ENCODE data around the gene SH2D2A. TPM values are rescaled to one million over a fixed set of nuclear protein-coding genes. Genes with fewer than 3 reads are reported as not detected.

SH2D2A gene
- total RNA-seq, 2 experiments from 2014 or later: 86.0 to 89.2 TPM

- Mint-ChIP-seq H3K27ac (no peak overlapping the region), H3K4me3 (no peak overlapping the region), H3K9me3 (no peaks in the 10 kb centered on the region), H3K36me3 (peaks cover 23% of the 10 kb centered on the region), H3K27me3 (no peaks in the 10 kb centered on the region), H3K4me1 (peaks cover 16% of the 10 kb centered on the region)
- POLR2A ChIA-PET: interaction anchor here (0.6 kb wide), 1 partner anchor 75 kb away, joined by 3 read pairs; the partner anchor contains the start of gene NTRK1
- DNase-seq (no peak), ATAC-seq (ENCODE audit: low read depth) (no peak)
Measured at GRCh38 chr1:156785458-156785857, 31.2 kb downstream of the SH2D2A start.

GRCh38 chr1:156781585-156782186 lies 35.0 kb downstream of the SH2D2A start:
- POLR2A ChIA-PET: interaction anchor here (1.0 kb wide), 1 partner anchor 9 kb away, joined by 4 read pairs; no protein-coding TSS in a partner anchor
- no peak overlapping the region for H3K27ac Mint-ChIP-seq
- no peak for ATAC-seq (ENCODE audit: low read depth)

GRCh38 chr1:156777573-156777972 lies 39.1 kb downstream of the SH2D2A start:
- Mint-ChIP-seq H3K27ac (peak overlapping the region; percentile 19), H3K27me3 (no peaks in the 10 kb centered on the region), H3K36me3 (peaks cover 14% of the 10 kb centered on the region), H3K4me3 (no peak overlapping the region), H3K4me1 (peaks cover 35% of the 10 kb centered on the region), H3K9me3 (no peaks in the 10 kb centered on the region)
- ATAC-seq (ENCODE audit: low read depth) (no peak), DNase-seq (no peak)
- POLR2A ChIA-PET: interaction anchor here (0.6 kb wide), 1 partner anchor 51 kb away, joined by 3 read pairs; no protein-coding TSS in a partner anchor

More at GRCh38 chr1:156781585-156782186, 35.0 kb downstream of the SH2D2A start:
- Mint-ChIP-seq H3K27me3 (no peaks in the 10 kb centered on the region), H3K36me3 (peaks cover 19% of the 10 kb centered on the region), H3K9me3 (no peaks in the 10 kb centered on the region), H3K4me1 (peaks cover 27% of the 10 kb centered on the region), H3K4me3 (no peak overlapping the region)
- DNase-seq: no peak

GRCh38 chr1:156776942-156777341 lies 39.7 kb downstream of the SH2D2A start:
- Mint-ChIP-seq H3K4me3 (no peak overlapping the region), H3K27me3 (no peaks in the 10 kb centered on the region), H3K4me1 (peaks cover 37% of the 10 kb centered on the region), H3K36me3 (peaks cover 14% of the 10 kb centered on the region), H3K27ac (no peak overlapping the region), H3K9me3 (no peaks in the 10 kb centered on the region)
- POLR2A ChIA-PET: interaction anchor here (0.6 to 1.0 kb wide), 2 partner anchors 25 to 51 kb away, joined by 3 read pairs; partner anchors contain the start of gene HDGF
- ATAC-seq (ENCODE audit: low read depth) (no peak), DNase-seq (no peak)

DNA sequence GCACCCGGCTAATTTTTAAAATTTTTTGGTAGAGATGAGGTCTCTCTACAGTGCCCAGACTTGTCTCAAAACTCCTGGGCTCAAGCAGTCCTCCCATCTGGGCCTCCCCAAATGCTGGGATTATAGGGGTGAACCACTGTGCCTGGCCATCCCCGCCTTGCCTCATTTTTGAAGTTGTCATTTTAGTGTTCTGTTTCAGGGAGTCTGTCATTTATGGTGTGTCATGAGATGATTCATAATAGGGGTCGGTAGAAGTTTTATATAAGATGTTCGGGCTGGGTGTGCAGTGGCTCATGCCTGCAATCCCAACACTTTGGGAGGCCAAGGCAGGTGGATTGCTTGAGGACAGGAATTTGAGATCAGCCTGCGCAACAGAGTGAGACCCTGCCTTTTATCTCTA lies 40.8 kb downstream of the SH2D2A start:
- H3K4me3 Mint-ChIP-seq: no peak overlapping the region

GRCh38 chr1:156773607-156774006 lies 43.0 kb downstream of the SH2D2A start:
- peaks cover 52% of the 10 kb centered on the region for H3K4me1 Mint-ChIP-seq
- no peak overlapping the region for H3K4me3 Mint-ChIP-seq
- peak overlapping the region; percentile 37 for H3K27ac Mint-ChIP-seq
- peak; percentile 22 for ATAC-seq (ENCODE audit: low read depth)
- no peak for DNase-seq
- no peaks in the 10 kb centered on the region for H3K27me3 Mint-ChIP-seq
- POLR2A ChIA-PET: no interaction called here
- H3K36me3 Mint-ChIP-seq: peaks cover 27% of the 10 kb centered on the region
- no peaks in the 10 kb centered on the region for H3K9me3 Mint-ChIP-seq

More for the DNA sequence above, 40.8 kb downstream of the SH2D2A start:
- Mint-ChIP-seq H3K9me3 (no peaks in the 10 kb centered on the region), H3K27me3 (no peaks in the 10 kb centered on the region), H3K4me1 (peaks cover 38% of the 10 kb centered on the region), H3K36me3 (peaks cover 19% of the 10 kb centered on the region), H3K27ac (no peak overlapping the region)
- DNase-seq (no peak), ATAC-seq (ENCODE audit: low read depth) (no peak)
- POLR2A ChIA-PET: interaction anchor here (0.7 kb wide), 1 partner anchor 89 kb away, joined by 4 read pairs; no protein-coding TSS in a partner anchor

- Mint-ChIP-seq H3K27ac (no peak overlapping the region), H3K4me1 (peaks cover 51% of the 10 kb centered on the region), H3K9me3 (no peaks in the 10 kb centered on the region), H3K4me3 (no peak overlapping the region), H3K36me3 (peaks cover 25% of the 10 kb centered on the region), H3K27me3 (no peaks in the 10 kb centered on the region)
- ATAC-seq (ENCODE audit: low read depth) (no peak), DNase-seq (no peak)
- POLR2A ChIA-PET: interaction anchor here (1.1 kb wide), 1 partner anchor 21 kb away, joined by 5 read pairs; the partner anchor contains the start of gene HDGF
Measured at GRCh38 chr1:156772728-156773497, 43.7 kb downstream of the SH2D2A start.

GRCh38 chr1:156772222-156772621 lies 44.4 kb downstream of the SH2D2A start:
- POLR2A ChIA-PET: interaction anchor here (1.1 kb wide), 1 partner anchor 21 kb away, joined by 5 read pairs; the partner anchor contains the start of gene HDGF

GRCh38 chr1:156768610-156769295 lies 47.9 kb downstream of the SH2D2A start:
- Mint-ChIP-seq H3K27ac (peak overlapping the region; percentile 62), H3K4me3 (no peak overlapping the region), H3K4me1 (peaks cover 48% of the 10 kb centered on the region), H3K27me3 (no peaks in the 10 kb centered on the region), H3K9me3 (no peaks in the 10 kb centered on the region), H3K36me3 (peaks cover 19% of the 10 kb centered on the region)
- no peak for ATAC-seq (ENCODE audit: low read depth)
- DNase-seq: no peak
- POLR2A ChIA-PET: interaction anchor here (0.9 to 6.6 kb wide), 6 partner anchors 17 to 91 kb away, joined by 3 to 67 read pairs (median 6); partner anchors contain the start of genes HDGF, METTL25B and MRPL24

More at GRCh38 chr1:156772222-156772621, 44.4 kb downstream of the SH2D2A start:
- no peak for DNase-seq
- H3K27me3 Mint-ChIP-seq: no peaks in the 10 kb centered on the region
- peaks cover 25% of the 10 kb centered on the region for H3K36me3 Mint-ChIP-seq
- H3K9me3 Mint-ChIP-seq: no peaks in the 10 kb centered on the region
- H3K27ac Mint-ChIP-seq: no peak overlapping the region
- H3K4me1 Mint-ChIP-seq: peaks cover 46% of the 10 kb centered on the region
- ATAC-seq (ENCODE audit: low read depth): no peak
- H3K4me3 Mint-ChIP-seq: no peak overlapping the region

- POLR2A ChIA-PET: interaction anchor here (0.9 to 6.6 kb wide), 14 partner anchors 16 to 93 kb away, joined by 3 to 67 read pairs (median 4); partner anchors contain the start of genes HDGF, ISG20L2, METTL25B and MRPL24
- no peaks in the 10 kb centered on the region for H3K9me3 Mint-ChIP-seq
- no peak overlapping the region for H3K4me3 Mint-ChIP-seq
- H3K27ac Mint-ChIP-seq: no peak overlapping the region
- H3K36me3 Mint-ChIP-seq: peaks cover 13% of the 10 kb centered on the region
- H3K27me3 Mint-ChIP-seq: no peaks in the 10 kb centered on the region
- ATAC-seq (ENCODE audit: low read depth) (no peak), DNase-seq (peak; percentile 58)
- H3K4me1 Mint-ChIP-seq: peaks cover 40% of the 10 kb centered on the region
Measured at GRCh38 chr1:156767879-156768604, 48.6 kb downstream of the SH2D2A start.

DNA sequence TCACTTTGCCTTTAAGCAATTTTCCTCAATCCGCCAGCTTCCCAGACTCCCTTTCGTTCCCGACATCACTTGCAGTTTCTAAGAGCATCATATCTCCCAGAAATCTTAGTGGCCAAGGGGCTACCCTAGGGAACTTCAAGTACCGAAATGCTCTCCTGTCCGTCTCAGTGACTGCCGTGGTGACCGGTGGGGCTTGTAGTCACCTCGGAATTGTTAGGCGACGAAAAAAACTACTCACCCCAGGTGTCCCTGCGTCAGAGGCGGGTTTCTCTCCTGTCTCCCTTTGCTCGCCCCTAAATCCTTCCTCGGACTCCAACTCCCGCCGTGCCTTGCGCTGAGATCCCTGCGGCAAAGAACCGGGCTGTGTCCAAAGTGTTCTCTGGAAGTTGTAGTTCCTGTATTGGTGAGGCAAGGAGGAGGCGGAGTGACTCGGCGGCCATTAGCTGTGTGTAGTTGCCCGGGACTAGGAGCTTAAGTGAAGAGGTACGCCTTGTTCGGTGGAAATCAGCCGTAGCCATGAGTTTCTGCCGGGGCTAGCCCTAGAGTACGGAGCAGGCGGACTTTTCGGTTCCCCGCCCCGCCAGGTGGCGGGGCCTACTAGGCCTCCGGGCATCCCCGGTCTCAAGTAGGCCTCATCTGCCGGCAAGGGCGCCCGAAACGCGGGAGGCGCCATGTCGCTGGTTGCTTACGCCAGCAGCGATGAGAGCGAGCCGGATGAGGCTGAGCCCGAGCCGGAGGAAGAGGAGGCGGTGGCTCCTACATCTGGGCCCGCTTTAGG lies 49.4 kb downstream of the SH2D2A start, which contains the start of gene PRCC:
Gene PRCC (plus strand): TSS at position 435 of the 778 bp plus-strand sequence. CDS start 237 bp downstream, at position 672.
- H3K9me3 Mint-ChIP-seq: no peaks in the 10 kb centered on the region
- POLR2A ChIA-PET: interaction anchor here (0.6 to 6.6 kb wide), 12 partner anchors 11 to 94 kb away, joined by 3 to 67 read pairs (median 4); partner anchors contain the start of genes HDGF, ISG20L2, METTL25B and MRPL24
- DNase-seq (peak; percentile 89), ATAC-seq (ENCODE audit: low read depth) (peak; percentile 96)
- H3K27me3 Mint-ChIP-seq: no peaks in the 10 kb centered on the region
- no peak within 1 kb of the TSS for H3K27ac Mint-ChIP-seq
- peaks cover 13% of the 10 kb centered on the region for H3K36me3 Mint-ChIP-seq
- H3K4me3 Mint-ChIP-seq: no peak within 1 kb of the TSS
- H3K4me1 Mint-ChIP-seq: peaks cover 34% of the 10 kb centered on the region

Measured in activated naive CD8-positive, alpha-beta T cell treated with anti-CD3 and anti-CD28 coated beads, Interleukin-2, amount 10 ng/mL, durations not matched to agents 7 days and 5 days (primary cell).